GM12878 (cell line): Measurements from ENCODE around the gene SCAANT1. TPM values are rescaled to one million over a fixed set of nuclear protein-coding genes. Genes with fewer than 3 reads are reported as not detected.

Experiments used
- ATAC-seq: fragments of 200-7000 bp; cut with Tn5 transposase; 3 replicates; pipeline ENCODE4 v1.9.1; 2020; ENCODE audit warnings: mild to moderate bottlenecking, moderate library complexity
- BruUV-seq: library from RNA; stranded (reverse); fragments of 400-500 nt; replicated peaks from 2 replicates; lab custom pipeline; 2021; lab: Mats Ljungman, UMichigan
- CTCF ChIA-PET: fragments of 300-600 bp; sonication (Branson Sonifier 250); formaldehyde crosslinking; extraction: SDS; loops from one replicate; lab custom pipeline; 2021; ENCODE audit warnings: inconsistent platforms; lab: Yijun Ruan, JAX
- POLR2A ChIA-PET: fragments of 350-600 bp; formaldehyde crosslinking; extraction: SDS; loops from one replicate; lab custom pipeline; 2021; ENCODE audit warnings: inconsistent platforms; lab: Charles Lee
- RAD21 ChIA-PET: fragments of 300-600 bp; sonication (Branson Sonifier 250); formaldehyde crosslinking; loops from one replicate; lab custom pipeline; 2023; ENCODE audit warnings: antibody characterized with exemption; ENCODE audit not compliant: unreplicated experiment; lab: Charles Lee
- SMC1A ChIA-PET: fragments of 300-600 bp; sonication (Branson Sonifier 250); formaldehyde crosslinking; loops from one replicate; lab custom pipeline; 2023; ENCODE audit not compliant: unreplicated experiment, uncharacterized antibody; lab: Charles Lee
- DNase-seq: peaks from one replicate; pipeline ENCODE4 v3.0.0-alpha.2; 2011; ENCODE audit warnings: low read depth, low spot score
- FAIRE-seq: peaks from 3 replicates; lab custom pipeline; 2011; peaks lifted over from hg19 to GRCh38; lab: Jason Lieb, UNC
- H2AFZ ChIP-seq: 2 replicates; pipeline ENCODE4 v1.6.0; 2011; ENCODE audit warnings: low read depth, low read length, control low read depth; ENCODE audit not compliant: control insufficient read depth
- H3K27ac ChIP-seq: 2 replicates; pipeline ENCODE4 v1.5.1; 2011; ENCODE audit warnings: control low read depth; ENCODE audit not compliant: control insufficient read depth, insufficient read depth
- H3K27me3 ChIP-seq, 2 experiments: replicated peaks in 1 of 2; 2 replicates each; pipeline versions ENCODE4 v1.6.0 to v1.6.1; 2011; ENCODE audit warnings: low read length in 1 of 2; ENCODE audit not compliant: control insufficient read depth in 2 of 2, insufficient read depth in 2 of 2
- H3K36me3 ChIP-seq, 2 experiments: 2 replicates each; pipeline ENCODE4 v1.5.1; 2011; ENCODE audit warnings: low read length in 1 of 2; ENCODE audit not compliant: control insufficient read depth in 2 of 2, insufficient read depth in 2 of 2
- H3K4me1 ChIP-seq: 2 replicates; pipeline ENCODE4 v1.6.1; 2011; ENCODE audit warnings: mild to moderate bottlenecking, low read length, moderate library complexity, mixed read lengths; ENCODE audit not compliant: control insufficient read depth, insufficient read depth
- H3K4me2 ChIP-seq: 2 replicates; pipeline ENCODE4 v1.6.0; 2011; ENCODE audit warnings: control low read depth; ENCODE audit not compliant: control insufficient read depth, insufficient read depth
- H3K4me3 ChIP-seq: fragments of 200-600 bp; sonication (generic); 2 replicates; pipeline ENCODE4 v1.5.1; 2016
- H3K79me2 ChIP-seq: 2 replicates; pipeline ENCODE4 v1.6.0; 2011; ENCODE audit warnings: low read length; ENCODE audit not compliant: control insufficient read depth, insufficient read depth
- H3K9ac ChIP-seq: 2 replicates; pipeline ENCODE4 v1.8.0; 2011; ENCODE audit warnings: low read length, control low read depth, mixed read lengths; ENCODE audit not compliant: control insufficient read depth, insufficient read depth
- H3K9me3 ChIP-seq: replicated peaks from 3 replicates; pipeline ENCODE4 v1.5.1; 2011; ENCODE audit warnings: mild to moderate bottlenecking, low read length; ENCODE audit not compliant: control insufficient read depth, insufficient read depth
- H4K20me1 ChIP-seq: 2 replicates; pipeline ENCODE4 v1.6.0; 2011; ENCODE audit not compliant: control insufficient read depth, insufficient read depth
- CEBPB ChIP-seq, 2 experiments: fragments of 150-350 bp in 1 of 2; IDR thresholded peaks; 2 replicates each; pipeline ENCODE4 v1.6.1; 2012 to 2014; ENCODE audit warnings: low read depth in 2 of 2, low read length in 2 of 2, borderline replicate concordance in 1 of 2, inconsistent platforms in 1 of 2
- DPF2 ChIP-seq: fragments of 450-650 bp; IDR thresholded peaks from 2 replicates; pipeline ENCODE4 v1.6.1; 2017; ENCODE audit warnings: mild to moderate bottlenecking
- EP300 ChIP-seq, 2 experiments: fragments of 150-350 bp in 1 of 2; IDR thresholded peaks; 2 replicates each; pipeline ENCODE4 v1.6.1; 2011 to 2012; ENCODE audit warnings: low read depth in 2 of 2, low read length in 2 of 2, borderline replicate concordance in 1 of 2, improper control_type of control experiment in 1 of 2, inconsistent platforms in 1 of 2; ENCODE audit not compliant: control insufficient read depth in 1 of 2
- EZH2 ChIP-seq: IDR thresholded peaks from 2 replicates; pipeline ENCODE4 v1.6.1; 2012; ENCODE audit warnings: low read depth, mild to moderate bottlenecking, control low read depth, inconsistent platforms, low read length, borderline replicate concordance; ENCODE audit not compliant: control insufficient read depth
- FOS ChIP-seq: IDR thresholded peaks from 3 replicates; pipeline ENCODE4 v1.6.1; 2011; ENCODE audit warnings: borderline replicate concordance; ENCODE audit not compliant: insufficient read length; ENCODE audit errors: extremely low read depth
- HDGF ChIP-seq: fragments of 450-650 bp; IDR thresholded peaks from 2 replicates; pipeline ENCODE4 v1.6.1; 2016; ENCODE audit warnings: antibody characterized with exemption
- KLF5 ChIP-seq: fragments of 450-650 bp; IDR thresholded peaks from 2 replicates; pipeline ENCODE4 v1.6.1; 2014; ENCODE audit warnings: mild to moderate bottlenecking; ENCODE audit not compliant: partially characterized antibody
- MEF2A ChIP-seq: IDR thresholded peaks from 2 replicates; pipeline ENCODE4 v1.6.1; 2011; ENCODE audit warnings: low read depth, mild to moderate bottlenecking, low read length, moderate library complexity; ENCODE audit not compliant: insufficient read depth
- MEF2B ChIP-seq: fragments of 450-650 bp; IDR thresholded peaks from 2 replicates; pipeline ENCODE4 v1.6.1; 2018; ENCODE audit warnings: mild to moderate bottlenecking, moderate library complexity; ENCODE audit not compliant: partially characterized antibody, poor library complexity, severe bottlenecking
- MXI1 ChIP-seq: fragments of 150-350 bp; IDR thresholded peaks from 2 replicates; pipeline ENCODE4 v1.6.1; 2011; ENCODE audit warnings: low read depth, mild to moderate bottlenecking, inconsistent platforms, low read length, improper control_type of control experiment
- PKNOX1 ChIP-seq: fragments of 450-650 bp; IDR thresholded peaks from 2 replicates; pipeline ENCODE4 v1.6.1; 2016; ENCODE audit warnings: mild to moderate bottlenecking
- RELB ChIP-seq: fragments of 450-650 bp; IDR thresholded peaks from 2 replicates; pipeline ENCODE4 v1.6.1; 2017; ENCODE audit warnings: low read depth, mild to moderate bottlenecking, moderate library complexity
- RUNX3 ChIP-seq: IDR thresholded peaks from 2 replicates; pipeline ENCODE4 v1.6.1; 2012; ENCODE audit warnings: low read length, inconsistent platforms
- SMAD5 ChIP-seq: IDR thresholded peaks from 2 replicates; pipeline ENCODE4 v1.6.1; 2016; ENCODE audit warnings: antibody characterized with exemption, low read depth
- WGBS: methylation state at CpG from one replicate; pipeline ENCODE4 v1.1.6; 2016; ENCODE audit warnings: low lambda C conversion rate; ENCODE audit not compliant: insufficient replicate concordance, insufficient coverage; ENCODE audit errors: missing lambda C conversion rate; 5-methylcytosine and 5-hydroxymethylcytosine counted together
- in situ Hi-C: fragments of 300-500 bp; cut with MboI; formaldehyde crosslinking; loops from 9 replicates; pipeline ENCODE4 v1.14.3; 2018; ENCODE audit warnings: mixed read lengths
- intact Hi-C: fragments of 100-400 bp; cut with micrococcal nuclease; formaldehyde crosslinking; loops from one replicate; pipeline ENCODE4 v1.14.2; 2022; ENCODE audit not compliant: unreplicated experiment
- polyA plus RNA-seq, 11 experiments: library from polyadenylated mRNA; depleted of rRNA in 4 of 11; unstranded in 6 of 11; stranded (reverse) in 5 of 11; fragments of >200 nt; fragmentation: Nextera tagmentation in 4 of 11; fragmentation: Illumina TruSeq in 1 of 11; extraction: Ambion mirVana in 4 of 11; extraction: Trizol in 1 of 11; gene quantifications; 1 replicate in 1 of 11; 2 replicates in 10 of 11; pipeline versions ENCODE4 v1.2.1 to v1.2.3, GENCODE V29; 2011 to 2016; ENCODE audit warnings: inconsistent platforms in 2 of 11, missing spikeins in 2 of 11, low read depth in 1 of 11
- total RNA-seq, 4 experiments: library from RNA; depleted of rRNA in 3 of 4; stranded (reverse); fragments of >200 nt in 3 of 4; fragmentation: Illumina TruSeq in 1 of 4; extraction: Trizol in 1 of 4; gene quantifications; 2 replicates each; pipeline versions ENCODE4 v1.2.1 to v1.2.3, GENCODE V29; 2013 to 2021

The SCAANT1 gene
- total and polyA plus RNA-seq, 10 of the 15 experiments (the other 5 are each of a cell fraction or from before 2014, with no cell fraction given) = 0.60 to 1.7 (median 0.95) TPM; not detected in 6

GRCh38 chr3:63931290-63931689 lies 19.1 kb upstream of the SCAANT1 start (continued):
- TF ChIP-seq FOS = no peak
- no peak for TF ChIP-seq CEBPB (IDR thresholded peaks at IDR 0.05; ENCODE audit: borderline replicate concordance in 1 of 2, low read depth in 2 of 2, low read length in 2 of 2)
- TF ChIP-seq HDGF = no peak
- no peak for TF ChIP-seq MEF2A
- no peak for TF ChIP-seq KLF5
- TF ChIP-seq MEF2B = no peak

GRCh38 chr3:63927422-63928280 lies 15.5 kb upstream of the SCAANT1 start:
- H3K9ac ChIP-seq = no peak overlapping the region; the same call in 1 of the 2 replicates
- 29% methylated on average over 10 of the region's 10 CpGs for WGBS
- no peaks in the 10 kb centered on the region for H4K20me1 ChIP-seq
- FAIRE-seq (peak; percentile 57), ATAC-seq (peak; percentile 86), DNase-seq (no peak)
- H2AFZ ChIP-seq = no peak overlapping the region
- peaks cover 16% of the 10 kb centered on the region for H3K79me2 ChIP-seq
- intact Hi-C loops (no loop called here), in situ Hi-C loops (no loop called here)
- peaks cover 26% of the 10 kb centered on the region for H3K4me1 ChIP-seq
- ChIA-PET CTCF (interaction anchor here (0.6 to 1.9 kb wide), 10 partner anchors 8 to 67 kb away, joined by 3 to 7 read pairs (median 4); partner anchors contain the start of gene SCAANT1), SMC1A (interaction anchor here (1.0 to 2.3 kb wide), 10 partner anchors 10 to 110 kb away, joined by 3 to 23 read pairs (median 4); no protein-coding TSS in a partner anchor), POLR2A (interaction anchor here (0.6 to 3.0 kb wide), 5 partner anchors 10 to 90 kb away, joined by 3 to 15 read pairs (median 3); partner anchors contain the start of gene SCAANT1), RAD21 (interaction anchor here (0.9 to 1.5 kb wide), 9 partner anchors 10 to 67 kb away, joined by 3 to 15 read pairs (median 3); partner anchors contain the start of gene SCAANT1)
- no TSS peak for BruUV-seq
- H3K9me3 ChIP-seq = no peaks in the 10 kb centered on the region
- H3K4me3 ChIP-seq = no peak overlapping the region
- H3K36me3 ChIP-seq = peaks cover 0 to 10% of the 10 kb centered on the region in 2 experiments
- H3K4me2 ChIP-seq = peak overlapping the region; percentile 39
- H3K27me3 ChIP-seq = no peaks in the 10 kb centered on the region
- no peak overlapping the region; the same call in 1 of the 2 replicates for H3K27ac ChIP-seq
- TF ChIP-seq PKNOX1 = peak; percentile 76
- TF ChIP-seq EZH2 = no peak
- TF ChIP-seq DPF2 = 0 out of 2 replicates have a peak, but pooled peaks have one; percentile 44
- TF ChIP-seq RELB = 0 out of 2 replicates have a peak, but pooled peaks have one; percentile 30
- TF ChIP-seq EP300 (IDR thresholded peaks at IDR 0.05; ENCODE audit: borderline replicate concordance in 1 of 2, control insufficient read depth in 1 of 2, low read depth in 2 of 2, low read length in 2 of 2) = peak; percentile 39 to 47; a peak in 1 of 4 replicates
- 0 out of 2 replicates have a peak, but pooled peaks have one; percentile 13 for TF ChIP-seq RUNX3
- 0 out of 2 replicates have a peak, but pooled peaks have one; percentile 20 for TF ChIP-seq MEF2A
- TF ChIP-seq MXI1 = peak; percentile 32; the same call in 1 of the 2 replicates
- TF ChIP-seq SMAD5 = no peak
- peak; percentile 44 for TF ChIP-seq MEF2B
